Measurements from ENCODE around the gene OR2A7.

- TF ChIP-seq, protein P1, sequence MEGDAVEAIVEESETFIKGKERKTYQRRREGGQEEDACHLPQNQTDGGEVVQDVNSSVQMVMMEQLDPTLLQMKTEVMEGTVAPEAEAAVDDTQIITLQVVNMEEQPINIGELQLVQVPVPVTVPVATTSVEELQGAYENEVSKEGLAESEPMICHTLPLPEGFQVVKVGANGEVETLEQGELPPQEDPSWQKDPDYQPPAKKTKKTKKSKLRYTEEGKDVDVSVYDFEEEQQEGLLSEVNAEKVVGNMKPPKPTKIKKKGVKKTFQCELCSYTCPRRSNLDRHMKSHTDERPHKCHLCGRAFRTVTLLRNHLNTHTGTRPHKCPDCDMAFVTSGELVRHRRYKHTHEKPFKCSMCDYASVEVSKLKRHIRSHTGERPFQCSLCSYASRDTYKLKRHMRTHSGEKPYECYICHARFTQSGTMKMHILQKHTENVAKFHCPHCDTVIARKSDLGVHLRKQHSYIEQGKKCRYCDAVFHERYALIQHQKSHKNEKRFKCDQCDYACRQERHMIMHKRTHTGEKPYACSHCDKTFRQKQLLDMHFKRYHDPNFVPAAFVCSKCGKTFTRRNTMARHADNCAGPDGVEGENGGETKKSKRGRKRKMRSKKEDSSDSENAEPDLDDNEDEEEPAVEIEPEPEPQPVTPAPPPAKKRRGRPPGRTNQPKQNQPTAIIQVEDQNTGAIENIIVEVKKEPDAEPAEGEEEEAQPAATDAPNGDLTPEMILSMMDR (IDR thresholded peaks at IDR 0.05), result no peak
- TF ChIP-seq POLR2A (IDR thresholded peaks at IDR 0.05), result no peak
These were observed 8.5 kb downstream of the OR2A7 start for GRCh38 chr7:144256112-144256511.
